GM12878 (cell line): ENCODE results near the gene P3H3. TPM values are rescaled to one million over a fixed set of nuclear protein-coding genes. Genes with fewer than 3 reads are reported as not detected.

Experiments
- ATAC-seq: fragments of 200-7000 bp; cut with Tn5 transposase; 3 replicates; pipeline ENCODE4 v1.9.1; 2020; ENCODE audit warnings: mild to moderate bottlenecking, moderate library complexity
- BruUV-seq: library from RNA; stranded (reverse); fragments of 400-500 nt; replicated peaks from 2 replicates; lab custom pipeline; 2021; lab: Mats Ljungman, UMichigan
- CTCF ChIA-PET: fragments of 300-600 bp; sonication (Branson Sonifier 250); formaldehyde crosslinking; extraction: SDS; loops from one replicate; lab custom pipeline; 2021; ENCODE audit warnings: inconsistent platforms; lab: Yijun Ruan, JAX
- POLR2A ChIA-PET: fragments of 350-600 bp; formaldehyde crosslinking; extraction: SDS; loops from one replicate; lab custom pipeline; 2021; ENCODE audit warnings: inconsistent platforms; lab: Charles Lee
- RAD21 ChIA-PET: fragments of 300-600 bp; sonication (Branson Sonifier 250); formaldehyde crosslinking; loops from one replicate; lab custom pipeline; 2023; ENCODE audit warnings: antibody characterized with exemption; ENCODE audit not compliant: unreplicated experiment; lab: Charles Lee
- SMC1A ChIA-PET: fragments of 300-600 bp; sonication (Branson Sonifier 250); formaldehyde crosslinking; loops from one replicate; lab custom pipeline; 2023; ENCODE audit not compliant: unreplicated experiment, uncharacterized antibody; lab: Charles Lee
- DNase-seq: peaks from one replicate; pipeline ENCODE4 v3.0.0-alpha.2; 2011; ENCODE audit warnings: low read depth, low spot score
- FAIRE-seq: peaks from 3 replicates; lab custom pipeline; 2011; peaks lifted over from hg19 to GRCh38; lab: Jason Lieb, UNC
- H2AFZ ChIP-seq: 2 replicates; pipeline ENCODE4 v1.6.0; 2011; ENCODE audit warnings: low read depth, low read length, control low read depth; ENCODE audit not compliant: control insufficient read depth
- H3K27ac ChIP-seq: 2 replicates; pipeline ENCODE4 v1.5.1; 2011; ENCODE audit warnings: control low read depth; ENCODE audit not compliant: control insufficient read depth, insufficient read depth
- H3K27me3 ChIP-seq, 2 experiments: replicated peaks in 1 of 2; 2 replicates each; pipeline versions ENCODE4 v1.6.0 to v1.6.1; 2011; ENCODE audit warnings: low read length in 1 of 2; ENCODE audit not compliant: control insufficient read depth in 2 of 2, insufficient read depth in 2 of 2
- H3K36me3 ChIP-seq, 2 experiments: 2 replicates each; pipeline ENCODE4 v1.5.1; 2011; ENCODE audit warnings: low read length in 1 of 2; ENCODE audit not compliant: control insufficient read depth in 2 of 2, insufficient read depth in 2 of 2
- H3K4me1 ChIP-seq: 2 replicates; pipeline ENCODE4 v1.6.1; 2011; ENCODE audit warnings: mild to moderate bottlenecking, low read length, moderate library complexity, mixed read lengths; ENCODE audit not compliant: control insufficient read depth, insufficient read depth
- H3K4me2 ChIP-seq: 2 replicates; pipeline ENCODE4 v1.6.0; 2011; ENCODE audit warnings: control low read depth; ENCODE audit not compliant: control insufficient read depth, insufficient read depth
- H3K4me3 ChIP-seq: fragments of 200-600 bp; sonication (generic); 2 replicates; pipeline ENCODE4 v1.5.1; 2016
- H3K79me2 ChIP-seq: 2 replicates; pipeline ENCODE4 v1.6.0; 2011; ENCODE audit warnings: low read length; ENCODE audit not compliant: control insufficient read depth, insufficient read depth
- H3K9ac ChIP-seq: 2 replicates; pipeline ENCODE4 v1.8.0; 2011; ENCODE audit warnings: low read length, control low read depth, mixed read lengths; ENCODE audit not compliant: control insufficient read depth, insufficient read depth
- H3K9me3 ChIP-seq: replicated peaks from 3 replicates; pipeline ENCODE4 v1.5.1; 2011; ENCODE audit warnings: mild to moderate bottlenecking, low read length; ENCODE audit not compliant: control insufficient read depth, insufficient read depth
- H4K20me1 ChIP-seq: 2 replicates; pipeline ENCODE4 v1.6.0; 2011; ENCODE audit not compliant: control insufficient read depth, insufficient read depth
- ELK1 ChIP-seq: IDR thresholded peaks from 2 replicates; pipeline ENCODE4 v1.6.1; 2012; ENCODE audit warnings: low read depth, low read length, improper control_type of control experiment
- MYC ChIP-seq: IDR thresholded peaks from 2 replicates; pipeline ENCODE4 v1.6.1; 2011; ENCODE audit warnings: mild to moderate bottlenecking, low read length, moderate library complexity, inconsistent platforms; ENCODE audit not compliant: insufficient read depth, insufficient replicate concordance, insufficient read length, severe bottlenecking
- POLR2A ChIP-seq: IDR thresholded peaks from 2 replicates; pipeline ENCODE4 v1.6.1; 2011; ENCODE audit warnings: low read depth, mild to moderate bottlenecking, low read length
- ZBED1 ChIP-seq: IDR thresholded peaks from 2 replicates; pipeline ENCODE4 v1.6.1; 2016; ENCODE audit warnings: borderline replicate concordance
- ZNF622 ChIP-seq: fragments of 450-650 bp; IDR thresholded peaks from 2 replicates; pipeline ENCODE4 v1.6.1; 2017; ENCODE audit warnings: mild to moderate bottlenecking, inconsistent platforms
- WGBS: methylation state at CpG from one replicate; pipeline ENCODE4 v1.1.6; 2016; ENCODE audit warnings: low lambda C conversion rate; ENCODE audit not compliant: insufficient replicate concordance, insufficient coverage; ENCODE audit errors: missing lambda C conversion rate; 5-methylcytosine and 5-hydroxymethylcytosine counted together
- in situ Hi-C: fragments of 300-500 bp; cut with MboI; formaldehyde crosslinking; loops from 9 replicates; pipeline ENCODE4 v1.14.3; 2018; ENCODE audit warnings: mixed read lengths
- intact Hi-C: fragments of 100-400 bp; cut with micrococcal nuclease; formaldehyde crosslinking; loops from one replicate; pipeline ENCODE4 v1.14.2; 2022; ENCODE audit not compliant: unreplicated experiment
- polyA plus RNA-seq, 11 experiments: library from polyadenylated mRNA; depleted of rRNA in 4 of 11; unstranded in 6 of 11; stranded (reverse) in 5 of 11; fragments of >200 nt; fragmentation: Nextera tagmentation in 4 of 11; fragmentation: Illumina TruSeq in 1 of 11; extraction: Ambion mirVana in 4 of 11; extraction: Trizol in 1 of 11; gene quantifications; 1 replicate in 1 of 11; 2 replicates in 10 of 11; pipeline versions ENCODE4 v1.2.1 to v1.2.3, GENCODE V29; 2011 to 2016; ENCODE audit warnings: inconsistent platforms in 2 of 11, missing spikeins in 2 of 11, low read depth in 1 of 11
- total RNA-seq, 4 experiments: library from RNA; depleted of rRNA in 3 of 4; stranded (reverse); fragments of >200 nt in 3 of 4; fragmentation: Illumina TruSeq in 1 of 4; extraction: Trizol in 1 of 4; gene quantifications; 2 replicates each; pipeline versions ENCODE4 v1.2.1 to v1.2.3, GENCODE V29; 2013 to 2021

P3H3 gene
- total and polyA plus RNA-seq, 10 of the 15 experiments (the other 5 are each of a cell fraction or from before 2014, with no cell fraction given), result 0.03 to 0.21 (median 0.05) TPM; not detected in 7

DNA sequence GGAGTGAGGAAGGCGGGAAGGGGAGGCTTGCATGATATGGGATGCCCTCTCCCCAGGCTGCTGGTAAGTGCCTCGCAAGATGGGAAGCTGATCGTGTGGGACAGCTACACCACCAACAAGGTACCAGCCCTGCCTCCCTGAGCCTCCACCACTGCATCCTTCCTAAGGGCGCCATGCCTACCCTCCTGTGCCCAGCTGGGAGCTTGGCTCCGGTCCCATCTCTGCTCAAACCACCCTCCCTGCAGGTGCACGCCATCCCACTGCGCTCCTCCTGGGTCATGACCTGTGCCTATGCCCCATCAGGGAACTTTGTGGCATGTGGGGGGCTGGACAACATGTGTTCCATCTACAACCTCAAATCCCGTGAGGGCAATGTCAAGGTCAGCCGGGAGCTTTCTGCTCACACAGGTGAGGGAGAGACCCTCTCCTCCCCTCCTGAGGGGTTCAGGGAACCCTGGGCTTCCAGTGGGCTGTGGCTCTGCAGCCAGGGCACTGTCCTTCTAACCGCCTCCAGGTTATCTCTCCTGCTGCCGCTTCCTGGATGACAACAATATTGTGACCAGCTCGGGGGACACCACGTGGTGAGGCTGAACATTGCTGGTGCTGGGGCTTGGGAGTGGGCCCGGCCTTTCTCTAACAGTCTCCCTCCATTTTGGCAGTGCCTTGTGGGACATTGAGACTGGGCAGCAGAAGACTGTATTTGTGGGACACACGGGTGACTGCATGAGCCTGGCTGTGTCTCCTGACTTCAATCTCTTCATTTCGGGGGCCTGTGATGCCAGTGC lies 15.1 kb downstream of the P3H3 start:
- in situ Hi-C loops (no loop called here), intact Hi-C loops (no loop called here)
- POLR2A ChIA-PET, result interaction anchor here (1.0 to 1.2 kb wide), 2 partner anchors 9 to 44 kb away, joined by 3 read pairs; partner anchors contain the start of gene USP5
- H3K9ac ChIP-seq, result no peak overlapping the region
- H2AFZ ChIP-seq, result no peak overlapping the region
- no peak overlapping the region for H3K4me3 ChIP-seq
- RAD21 ChIA-PET, result interaction anchor here (1.5 kb wide), 1 partner anchor 8 kb away, joined by 3 read pairs; the partner anchor contains the start of genes CDCA3 and USP5
- H3K27ac ChIP-seq, result no peak overlapping the region
- TF ChIP-seq POLR2A, result 0 out of 2 replicates have a peak, but pooled peaks have one; percentile 10
- TF ChIP-seq ELK1, result no peak
- BruUV-seq, result no TSS peak
- H4K20me1 ChIP-seq, result no peaks in the 10 kb centered on the region
- peaks cover 10% of the 10 kb centered on the region for H3K4me1 ChIP-seq
- CTCF ChIA-PET, result interaction anchor here (1.3 to 3.0 kb wide), 3 partner anchors 8 to 30 kb away, joined by 3 to 16 read pairs (median 5); partner anchors contain the start of gene SPSB2
- ATAC-seq (peak; percentile 22; the same call in 1 of the 3 replicates), DNase-seq (no peak), FAIRE-seq (no peak)
- no peak overlapping the region for H3K4me2 ChIP-seq
- 48% methylated on average over 16 of the region's 16 CpGs for WGBS
- H3K9me3 ChIP-seq, result no peaks in the 10 kb centered on the region
- SMC1A ChIA-PET, result interaction anchor here (1.3 to 5.1 kb wide), 2 partner anchors 7 to 10 kb away, joined by 3 to 22 read pairs; partner anchors contain the start of genes CDCA3 and USP5
- no peaks in the 10 kb centered on the region for H3K79me2 ChIP-seq
- H3K36me3 ChIP-seq, result peaks cover 0 to 6% of the 10 kb centered on the region in 2 experiments; a peak in 3 of 4 replicates
- no peaks in the 10 kb centered on the region for H3K27me3 ChIP-seq

- POLR2A ChIA-PET, result interaction anchor here (0.6 kb wide), 1 partner anchor 11 kb away, joined by 3 read pairs; no protein-coding TSS in a partner anchor
- intact Hi-C loops, result no loop called here
- DNase-seq (no peak), FAIRE-seq (no peak), ATAC-seq (no peak)
- no peaks in the 10 kb centered on the region for H3K27me3 ChIP-seq
- no peak overlapping the region for H3K9ac ChIP-seq
- RAD21 ChIA-PET, result interaction anchor here (1.0 kb wide), 1 partner anchor 46 kb away, joined by 3 read pairs; no protein-coding TSS in a partner anchor
- H3K4me3 ChIP-seq, result no peak overlapping the region
- 94% methylated on average over 17 of the region's 17 CpGs for WGBS
- H3K79me2 ChIP-seq, result peaks cover 16% of the 10 kb centered on the region
- peaks cover 0 to 11% of the 10 kb centered on the region in 2 experiments; a peak in 3 of 4 replicates for H3K36me3 ChIP-seq
- CTCF ChIA-PET, result interaction anchor here (1.4 to 3.0 kb wide), 2 partner anchors 10 to 25 kb away, joined by 4 to 16 read pairs; no protein-coding TSS in a partner anchor
- no peaks in the 10 kb centered on the region for H3K9me3 ChIP-seq
- SMC1A ChIA-PET, result interaction anchor here (0.6 kb wide), 1 partner anchor 188 kb away, joined by 3 read pairs; no protein-coding TSS in a partner anchor
- H3K4me2 ChIP-seq, result no peak overlapping the region
- H4K20me1 ChIP-seq, result no peaks in the 10 kb centered on the region
- peaks cover 19% of the 10 kb centered on the region for H3K4me1 ChIP-seq
- TF ChIP-seq POLR2A (peak; percentile 40; the same call in 1 of the 2 replicates), ZNF622 (no peak), MYC (no peak), ZBED1 (no peak)
- no peak overlapping the region for H3K27ac ChIP-seq
- no peak overlapping the region for H2AFZ ChIP-seq
- in situ Hi-C loops, result no loop called here
- no TSS peak for BruUV-seq
Observed at GRCh38 chr12:6845395-6845794, 17.2 kb downstream of the P3H3 start.
